ENCODE data around the gene ALK. TPM values are rescaled to one million over a fixed set of nuclear protein-coding genes. Genes with fewer than 3 reads are reported as not detected.

Gene ALK
- total RNA-seq, 2 donors from 2014 or later, result 0.05 TPM; not detected in 1

DNA sequence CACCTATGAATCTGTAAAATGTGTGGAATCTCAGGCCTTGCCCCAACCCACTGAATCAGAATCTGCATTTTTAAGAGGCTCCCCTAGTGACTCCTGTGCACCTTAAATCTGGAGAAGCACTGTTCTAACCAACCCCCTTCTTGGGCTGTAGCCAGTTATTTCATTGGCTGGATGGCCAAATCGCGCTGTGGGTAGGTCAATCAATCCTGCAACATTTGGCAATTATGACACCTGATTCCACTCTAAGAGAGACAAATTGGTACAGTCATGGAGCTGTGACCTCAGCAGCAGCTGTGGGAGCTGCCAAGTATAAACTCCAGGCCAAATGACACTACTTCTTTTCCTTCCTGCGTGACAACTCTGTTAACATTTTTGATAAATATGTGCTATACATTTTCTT, 597.4 kb downstream of the ALK start:
- no peak for ATAC-seq
- H3K27ac Mint-ChIP-seq, result peak overlapping the region in 1 of 2 donors; percentile 32
- no peaks in the 10 kb centered on the region for H3K9me3 Mint-ChIP-seq

DNA sequence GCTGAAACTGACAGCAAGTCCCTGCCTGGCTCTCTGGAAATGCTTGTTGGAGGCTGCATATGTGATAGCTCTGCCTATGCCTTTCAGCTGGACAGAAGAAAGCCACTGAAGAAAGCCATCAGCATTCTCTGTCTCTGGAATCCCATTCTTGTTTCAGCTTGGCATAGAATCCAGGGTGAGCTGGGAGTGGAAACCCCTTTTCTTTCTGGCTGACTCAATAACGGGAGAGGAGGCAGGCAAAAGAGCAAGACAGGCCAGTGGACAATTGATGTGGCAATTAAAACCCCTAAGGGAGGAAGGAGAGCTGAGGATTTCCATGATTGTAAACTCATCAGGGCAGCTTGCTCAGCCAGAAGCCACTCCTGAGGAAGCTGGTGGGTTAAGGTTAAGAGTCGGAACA, 598.1 kb downstream of the ALK start:
- ATAC-seq (no peak), DNase-seq (ENCODE audit: low spot score in 2 of 2) (no peak)
- Mint-ChIP-seq H3K9me3 (no peaks in the 10 kb centered on the region), H3K27ac (no peak overlapping the region), H3K36me3 (no peaks in the 10 kb centered on the region)

More for the DNA sequence above, 597.4 kb downstream of the ALK start:
- H3K36me3 Mint-ChIP-seq, result no peaks in the 10 kb centered on the region
- DNase-seq (ENCODE audit: low spot score in 2 of 2), result no peak

DNA sequence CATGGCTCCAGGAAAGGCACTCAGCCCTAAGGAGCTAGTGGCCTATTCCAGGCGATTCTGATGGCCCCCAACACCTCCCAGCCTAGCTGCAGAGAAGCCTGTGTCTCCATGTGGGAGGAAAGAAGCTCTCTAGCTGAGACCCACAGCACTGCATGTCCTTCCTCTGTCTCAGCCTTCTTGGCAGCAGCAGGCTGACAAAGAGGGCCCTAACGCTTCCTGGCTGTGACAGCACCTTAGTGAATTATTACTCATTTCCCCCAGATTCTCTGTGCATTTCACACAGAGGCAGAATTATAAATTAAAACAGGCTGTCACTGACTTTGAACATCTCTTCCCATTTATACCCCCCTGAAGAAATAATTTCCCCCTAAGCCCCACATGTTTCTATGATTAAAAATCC, 599.4 kb downstream of the ALK start:
- Mint-ChIP-seq H3K9me3 (no peaks in the 10 kb centered on the region), H3K36me3 (peaks cover 0 to 12% of the 10 kb centered on the region in 2 donors), H3K27ac (peak overlapping the region in 1 of 2 donors; percentile 72)
- peak; percentile 45 to 90 for ATAC-seq
- peak in 1 of 2 donors; percentile 22 for DNase-seq (ENCODE audit: low spot score in 2 of 2)

DNA sequence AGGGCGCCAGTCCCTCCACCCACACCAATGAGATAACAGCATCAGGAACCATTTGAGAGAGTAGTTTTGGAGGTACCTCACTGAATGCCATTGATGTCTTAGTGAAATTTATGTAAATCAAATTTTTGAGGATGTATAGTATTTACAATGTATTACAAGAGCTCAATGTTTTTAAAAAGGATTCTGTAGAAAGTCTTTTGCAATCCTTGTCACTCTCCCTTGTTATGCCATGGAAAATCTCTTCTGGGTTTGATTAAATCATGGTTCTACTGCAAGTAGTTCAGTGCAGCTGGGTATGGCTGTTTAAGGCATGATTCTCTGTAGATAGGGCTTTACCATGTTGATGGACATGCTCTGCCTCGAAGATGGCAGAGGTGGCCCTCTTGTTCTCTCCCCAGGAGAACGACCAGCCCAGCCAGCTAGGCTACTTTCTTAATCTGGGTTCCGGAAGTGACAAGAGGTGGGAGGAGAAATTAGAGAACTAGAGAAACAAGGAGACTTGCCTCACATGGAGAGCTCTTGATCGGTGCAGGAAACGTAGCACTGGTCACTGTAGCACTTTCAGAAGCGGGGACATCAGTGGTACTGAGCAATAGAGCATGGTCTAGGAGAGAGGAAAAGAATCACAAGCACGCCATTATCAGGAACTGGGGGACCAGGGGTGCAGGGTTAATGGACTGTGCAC, 603.4 kb downstream of the ALK start:
- no peak for DNase-seq (ENCODE audit: low spot score in 2 of 2)
- Mint-ChIP-seq H3K9me3 (no peaks in the 10 kb centered on the region), H3K36me3 (peaks cover 0 to 14% of the 10 kb centered on the region in 2 donors), H3K27ac (no peak overlapping the region)
- no peak for ATAC-seq

DNA sequence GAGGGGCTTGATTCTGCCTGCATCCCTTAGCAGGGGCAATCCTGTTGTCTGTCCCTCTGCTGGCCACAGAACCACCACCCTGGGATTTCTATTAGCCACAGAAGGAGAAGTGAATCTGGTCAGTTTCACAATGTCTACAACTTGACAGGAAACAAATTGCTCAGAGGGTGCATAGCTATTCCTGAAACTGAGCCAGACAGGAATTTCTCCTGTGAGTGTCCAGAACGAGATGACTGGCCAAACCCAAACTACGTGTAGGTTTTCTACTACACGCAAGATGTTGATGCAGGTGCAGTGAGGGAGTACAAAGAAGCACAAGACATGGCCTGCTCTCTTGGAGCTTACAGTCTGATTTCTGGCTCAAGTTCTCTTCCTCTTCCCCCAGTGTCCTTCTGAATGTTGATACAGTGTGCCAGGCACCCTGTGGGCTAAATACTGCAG, 604.3 kb downstream of the ALK start:
- ATAC-seq, result peak in 1 of 2 donors; percentile 9
- Mint-ChIP-seq H3K9me3 (no peaks in the 10 kb centered on the region), H3K27ac (no peak overlapping the region), H3K36me3 (peaks cover 0 to 14% of the 10 kb centered on the region in 2 donors)
- DNase-seq (ENCODE audit: low spot score in 2 of 2), result no peak

DNA sequence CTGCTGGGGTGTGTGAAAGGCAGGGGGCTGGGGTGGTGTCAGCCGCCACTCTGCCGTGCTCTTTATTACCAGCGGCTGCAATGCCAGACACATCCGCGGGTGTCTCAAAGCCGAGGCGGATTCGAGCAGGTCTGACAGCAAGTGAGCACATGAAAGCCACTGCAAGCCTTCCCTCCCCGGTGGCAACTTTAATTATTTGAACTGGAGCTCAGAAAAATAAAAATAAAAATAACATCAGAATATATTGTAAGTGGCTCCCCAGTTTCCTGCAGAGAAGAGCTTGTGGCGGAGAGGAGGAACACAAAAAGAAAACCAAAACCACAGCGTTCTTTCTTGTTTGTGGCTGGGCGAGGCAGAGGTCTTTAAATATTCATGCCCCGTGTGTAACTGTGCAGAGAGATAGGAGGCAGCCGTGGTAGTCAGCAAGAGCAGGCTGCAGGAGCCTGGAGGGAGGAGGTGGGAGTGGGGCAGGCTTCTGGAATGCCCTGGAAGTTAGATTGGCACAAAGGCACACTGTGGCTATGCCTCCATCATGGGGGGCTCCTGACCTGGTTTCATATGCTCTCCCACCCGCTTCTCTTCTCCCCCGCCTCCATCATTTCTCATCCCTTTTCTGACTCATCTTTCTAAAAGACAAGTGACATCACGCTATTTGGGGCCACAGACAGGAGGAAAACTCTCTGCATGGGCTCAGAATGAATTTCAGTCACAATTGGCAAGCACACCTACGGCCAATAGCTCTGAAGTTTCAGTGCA, 606.4 kb downstream of the ALK start:
- ATAC-seq, result peak; percentile 76 to 90
- peak in 1 of 2 donors; percentile 63 for DNase-seq (ENCODE audit: low spot score in 2 of 2)
- Mint-ChIP-seq H3K9me3 (no peaks in the 10 kb centered on the region), H3K36me3 (peaks cover 0 to 14% of the 10 kb centered on the region in 2 donors), H3K27ac (peak overlapping the region; percentile 15 to 39)

DNA sequence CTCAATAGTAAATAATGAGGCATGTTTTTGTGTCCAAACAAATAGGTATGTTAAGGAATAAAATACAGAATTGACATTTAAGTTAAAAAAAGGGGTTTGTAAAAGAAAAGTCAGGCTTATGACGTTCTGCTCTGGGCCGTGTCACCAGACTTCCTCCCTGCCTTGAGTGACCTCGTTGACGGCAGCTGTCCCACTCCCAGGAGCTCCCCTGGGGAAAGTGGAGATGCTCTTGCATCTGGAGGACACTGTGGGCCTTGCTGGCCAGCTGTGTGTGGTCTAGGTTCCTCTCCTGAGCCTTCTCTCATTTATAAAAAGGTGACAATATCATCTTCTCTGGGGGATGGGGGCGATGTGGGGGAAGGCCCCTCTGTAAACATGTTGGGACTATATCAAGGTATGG, 609.9 kb downstream of the ALK start:
- ATAC-seq (no peak), DNase-seq (ENCODE audit: low spot score in 2 of 2) (no peak)
- Mint-ChIP-seq H3K27ac (no peak overlapping the region), H3K36me3 (no peaks in the 10 kb centered on the region), H3K9me3 (no peaks in the 10 kb centered on the region)

DNA sequence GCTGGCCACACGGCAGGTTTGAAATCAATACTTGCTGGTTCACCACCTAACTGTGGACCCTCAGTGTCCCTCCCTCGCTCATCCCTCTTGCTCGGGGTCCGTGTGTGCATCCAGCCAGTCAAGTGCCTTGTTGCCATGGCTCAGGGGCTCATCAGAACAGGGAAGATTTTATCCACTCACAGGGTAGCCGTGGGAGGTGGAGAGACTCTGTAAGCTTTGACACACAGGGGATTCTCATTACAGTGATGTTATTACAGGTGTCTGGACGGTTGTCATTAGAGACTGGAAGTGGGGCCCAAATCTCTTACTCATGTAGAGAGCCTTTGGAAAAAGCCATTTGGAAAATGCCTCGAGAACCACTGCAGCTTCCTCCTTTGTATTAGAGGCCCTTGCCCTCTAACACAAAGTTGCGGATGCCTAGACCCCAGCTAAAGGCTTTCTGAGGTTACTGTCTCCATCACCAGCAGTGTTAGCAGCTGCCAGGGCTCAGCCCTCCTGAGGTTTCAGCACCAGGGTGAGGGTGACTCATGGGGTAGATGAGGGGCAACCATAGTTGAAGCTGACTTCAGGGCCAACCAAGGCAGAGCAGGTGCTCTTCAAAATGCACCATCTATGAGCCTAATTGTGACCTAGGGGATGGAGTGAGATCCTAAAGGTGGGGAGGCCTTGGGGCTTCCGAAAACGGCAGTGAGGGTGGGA, 610.6 kb downstream of the ALK start:
- DNase-seq (ENCODE audit: low spot score in 2 of 2) (no peak), ATAC-seq (no peak)
- no peaks in the 10 kb centered on the region for H3K9me3 Mint-ChIP-seq
- H3K27ac Mint-ChIP-seq, result no peak overlapping the region
- H3K36me3 Mint-ChIP-seq, result no peaks in the 10 kb centered on the region

DNA sequence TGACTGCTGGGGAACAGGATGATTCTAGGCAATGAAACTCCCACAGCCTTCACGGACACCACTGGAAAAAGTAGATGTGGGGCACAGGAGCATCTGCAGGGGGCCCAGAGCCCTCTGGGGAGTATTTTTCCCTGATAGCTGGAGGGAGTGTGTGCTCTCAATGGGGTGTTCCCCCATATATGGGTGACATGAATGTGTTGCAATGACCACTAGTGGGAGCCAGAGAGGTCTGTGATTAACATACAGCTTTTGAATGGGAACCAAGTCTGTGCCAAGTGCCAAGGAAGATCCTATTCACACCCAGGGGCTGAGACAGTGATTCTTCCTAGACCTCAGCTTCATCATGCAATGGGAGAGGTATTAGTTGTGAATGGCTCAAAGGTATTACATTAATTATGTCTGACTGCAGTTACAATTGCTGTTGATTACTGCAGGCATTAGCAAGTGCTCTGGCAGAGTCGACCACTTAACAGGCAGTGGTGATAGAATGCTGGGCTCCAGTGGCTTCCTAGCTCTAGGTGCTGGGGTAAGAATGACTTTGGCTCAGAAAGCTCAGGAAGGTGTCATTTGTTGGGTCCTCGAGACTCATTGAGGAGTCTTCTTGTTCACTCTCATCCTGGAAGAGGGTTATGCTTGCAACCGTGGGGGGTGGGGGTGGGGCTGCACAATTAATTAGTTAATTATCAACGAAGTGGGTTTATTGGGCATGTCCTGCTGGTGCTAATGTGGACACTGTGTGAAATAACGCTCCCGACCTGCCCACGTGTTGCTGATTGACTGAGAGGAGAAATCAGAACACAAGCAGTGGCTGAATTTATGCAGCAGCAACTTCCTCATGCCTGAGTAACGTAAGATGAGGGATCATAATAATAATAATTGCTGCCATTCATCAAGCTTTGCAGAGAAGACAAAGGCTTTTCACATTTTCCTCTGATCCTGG, 612.0 kb downstream of the ALK start:
- DNase-seq (ENCODE audit: low spot score in 2 of 2) (peak in 1 of 2 donors; percentile 59), ATAC-seq (peak; percentile 76 to 86)
- no peak overlapping the region for H3K27ac Mint-ChIP-seq
- H3K9me3 Mint-ChIP-seq, result no peaks in the 10 kb centered on the region
- H3K36me3 Mint-ChIP-seq, result no peaks in the 10 kb centered on the region

DNA sequence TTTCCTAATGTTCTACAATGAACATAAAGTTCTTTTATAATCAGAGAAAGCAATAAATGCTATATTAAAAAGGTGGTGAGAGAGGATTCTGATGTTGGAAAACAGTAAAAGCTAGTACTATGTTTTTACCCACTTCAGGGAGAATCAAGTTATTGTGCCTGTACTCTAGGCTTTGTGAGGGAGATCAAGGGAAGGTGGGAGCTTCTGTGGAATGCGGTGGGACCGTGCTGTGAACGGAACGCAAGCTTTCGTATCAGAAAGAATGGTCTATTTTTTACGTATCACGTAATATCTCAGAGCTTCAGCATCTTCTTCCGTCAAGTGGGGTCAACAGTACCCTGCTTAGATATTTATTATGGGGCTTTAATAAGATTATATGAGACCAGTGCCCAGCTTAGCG, 613.0 kb downstream of the ALK start:
- Mint-ChIP-seq H3K27ac (no peak overlapping the region), H3K9me3 (no peaks in the 10 kb centered on the region), H3K36me3 (no peaks in the 10 kb centered on the region)
- DNase-seq (ENCODE audit: low spot score in 2 of 2) (no peak), ATAC-seq (no peak)

DNA sequence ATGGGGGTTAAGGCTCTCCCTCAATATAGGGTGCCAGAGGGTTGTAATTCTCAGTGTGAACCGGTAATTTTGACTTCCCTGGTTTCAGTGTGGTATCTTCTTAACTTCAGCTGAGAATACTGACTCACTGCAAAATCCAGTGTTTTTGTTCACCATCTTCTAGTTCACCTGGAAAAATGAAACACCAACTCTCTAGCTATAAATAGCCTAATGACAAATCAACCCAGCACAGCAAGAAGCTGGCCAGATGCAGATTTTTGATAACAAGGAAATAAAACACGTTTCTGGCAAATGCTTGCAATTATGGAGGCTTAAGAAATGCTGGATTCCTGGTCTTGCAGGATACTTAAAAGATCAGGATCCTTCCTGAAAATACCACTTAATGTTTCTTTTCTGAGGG, 613.9 kb downstream of the ALK start:
- no peak for ATAC-seq
- H3K9me3 Mint-ChIP-seq, result no peaks in the 10 kb centered on the region
- H3K36me3 Mint-ChIP-seq, result no peaks in the 10 kb centered on the region
- no peak overlapping the region for H3K27ac Mint-ChIP-seq
- DNase-seq (ENCODE audit: low spot score in 2 of 2), result no peak

DNA sequence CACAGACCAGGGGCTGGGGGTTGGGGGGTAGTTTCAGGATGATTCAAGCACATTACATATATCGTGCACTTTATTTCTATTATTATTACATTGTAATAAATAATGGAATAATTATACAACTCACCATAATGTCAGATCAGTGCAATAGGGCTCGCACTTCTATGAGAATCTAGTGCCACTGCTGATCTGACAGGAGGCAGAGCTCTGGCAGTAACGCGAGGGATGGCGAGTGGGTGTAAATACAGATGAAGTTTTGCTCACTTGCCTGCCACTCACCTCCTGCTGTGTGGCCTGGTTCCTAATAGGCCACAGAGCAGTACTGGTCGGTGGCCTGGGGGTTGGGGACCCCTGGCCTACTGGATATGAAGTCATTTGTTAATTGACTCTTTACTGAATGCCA, 615.6 kb downstream of the ALK start:
- DNase-seq (ENCODE audit: low spot score in 2 of 2) (no peak), ATAC-seq (no peak)
- H3K36me3 Mint-ChIP-seq, result no peaks in the 10 kb centered on the region
- H3K9me3 Mint-ChIP-seq, result no peaks in the 10 kb centered on the region
- no peak overlapping the region for H3K27ac Mint-ChIP-seq

DNA sequence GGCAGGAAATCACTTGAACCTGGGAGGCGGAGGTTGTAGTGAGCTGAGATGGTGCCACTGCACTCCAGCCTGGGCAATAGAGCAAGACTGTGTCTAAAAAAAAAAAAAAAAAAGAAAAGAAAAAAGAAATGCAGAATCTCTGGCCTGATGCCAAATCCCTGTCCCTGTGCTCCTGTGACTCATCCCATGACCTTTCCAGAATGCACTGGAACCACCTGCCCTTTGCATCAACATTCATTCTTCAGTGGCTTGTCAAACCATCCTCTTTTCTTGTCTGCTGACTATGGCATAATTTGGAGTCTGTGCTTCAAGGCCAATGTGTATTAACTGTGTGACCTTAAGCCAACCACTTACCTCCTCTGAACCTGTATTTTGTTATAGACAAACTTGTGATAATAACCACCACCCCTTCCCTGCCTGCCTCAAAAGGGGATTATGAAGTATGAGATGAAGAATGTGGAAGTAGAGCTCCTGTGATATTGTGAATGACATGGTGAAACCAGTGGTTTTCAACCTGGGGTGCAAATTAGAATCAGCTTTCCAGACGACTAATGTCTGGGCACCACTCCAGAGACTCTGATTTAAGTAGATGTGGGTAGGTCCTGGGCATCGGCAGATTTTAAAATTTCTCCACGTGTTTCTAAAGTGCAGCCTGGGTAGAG, 616.9 kb downstream of the ALK start:
- ATAC-seq, result peak in 1 of 2 donors; percentile 49
- no peak for DNase-seq (ENCODE audit: low spot score in 2 of 2)
- H3K36me3 Mint-ChIP-seq, result no peaks in the 10 kb centered on the region
- H3K27ac Mint-ChIP-seq, result no peak overlapping the region
- no peaks in the 10 kb centered on the region for H3K9me3 Mint-ChIP-seq

DNA sequence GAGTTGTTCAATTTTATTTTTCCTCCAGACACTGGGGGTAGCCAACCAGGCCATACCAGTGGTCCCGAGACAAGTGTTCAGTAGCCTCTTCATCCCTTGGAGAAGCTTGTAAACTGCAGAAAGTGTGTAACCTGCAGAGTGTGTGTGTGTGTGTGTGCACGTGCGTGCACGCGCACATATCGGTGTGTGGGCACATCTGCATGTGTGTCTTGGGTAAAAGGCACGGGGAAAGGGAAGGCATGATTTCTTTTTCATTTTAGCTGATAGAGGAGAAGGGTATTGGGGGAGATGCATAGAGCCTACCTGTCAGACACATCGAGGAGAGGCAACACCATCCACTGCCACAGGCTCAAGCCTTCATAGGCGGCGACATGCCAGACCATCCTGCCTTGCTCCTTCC, 624.8 kb downstream of the ALK start:
- Mint-ChIP-seq H3K27ac (no peak overlapping the region), H3K36me3 (no peaks in the 10 kb centered on the region), H3K9me3 (no peaks in the 10 kb centered on the region)
- DNase-seq (ENCODE audit: low spot score in 2 of 2) (no peak), ATAC-seq (no peak)

DNA sequence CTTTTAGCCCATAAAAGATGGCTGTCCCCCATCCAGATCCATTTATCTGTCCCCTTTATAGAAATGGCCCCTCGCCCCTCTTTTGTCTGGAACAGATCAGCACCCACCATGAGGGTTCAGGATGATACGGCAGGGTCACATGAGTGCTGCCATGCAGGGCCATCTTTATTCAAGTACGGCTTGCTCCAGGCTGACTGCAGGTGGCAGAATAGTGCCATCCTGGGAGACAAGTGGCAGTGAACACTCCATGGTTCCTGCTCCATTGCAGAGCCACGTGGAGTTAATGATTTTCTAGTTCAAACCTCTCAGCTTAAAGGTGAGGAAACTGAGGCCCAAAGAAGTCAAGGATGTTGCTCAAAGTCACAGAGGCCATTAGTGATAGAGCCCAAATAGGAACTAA, 625.5 kb downstream of the ALK start:
- Mint-ChIP-seq H3K27ac (no peak overlapping the region), H3K9me3 (no peaks in the 10 kb centered on the region), H3K36me3 (no peaks in the 10 kb centered on the region)
- DNase-seq (ENCODE audit: low spot score in 2 of 2) (no peak), ATAC-seq (no peak)
